HepG2 (cell line): ENCODE data around the gene TSSK2.

Source experiments
- MYC ChIP-seq: sonication (generic); formaldehyde crosslinking; IDR thresholded peaks from 2 replicates; pipeline ENCODE4 v1.9.0; 2021; ENCODE audit warnings: missing genetic modification reagents, borderline replicate concordance
- NFRKB ChIP-seq: fragments of 450-650 bp; IDR thresholded peaks from 2 replicates; pipeline ENCODE4 v1.6.1; 2017
- PAX8 ChIP-seq: sonication (generic); formaldehyde crosslinking; IDR thresholded peaks from 2 replicates; pipeline ENCODE4 v1.8.0; 2022; ENCODE audit warnings: mild to moderate bottlenecking, missing genetic modification reagents, borderline replicate concordance
- POLR2AphosphoS5 ChIP-seq: IDR thresholded peaks from 2 replicates; pipeline ENCODE4 v1.6.1; 2012; ENCODE audit warnings: low read depth, low read length
- TF ChIP-seq, protein P1 (sequence below): sonication (generic); formaldehyde crosslinking; IDR thresholded peaks from 2 replicates; pipeline ENCODE4 v1.5.0; 2020; ENCODE audit warnings: mild to moderate bottlenecking, missing genetic modification reagents, moderate library complexity

DNA sequence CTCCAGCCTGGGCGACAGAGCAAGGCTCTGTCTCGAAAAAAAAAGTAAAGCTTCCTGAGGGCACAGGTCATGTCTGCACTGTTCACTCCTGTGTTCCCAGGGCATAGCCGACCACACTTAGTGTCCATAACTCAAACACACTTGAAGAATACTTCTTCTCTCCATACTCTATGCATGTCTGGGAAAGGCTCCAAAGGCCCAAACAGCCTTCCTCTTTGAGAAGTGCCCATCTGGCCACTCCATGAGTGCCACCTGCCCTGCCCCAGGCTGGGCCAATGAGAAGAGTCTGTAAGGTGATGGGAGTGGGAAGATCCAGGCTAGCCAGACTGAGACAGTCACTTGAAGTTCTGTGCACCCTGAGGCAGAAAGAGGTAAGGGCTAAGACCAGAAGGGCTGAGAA, 33.6 kb upstream of the TSSK2 start:
- TF ChIP-seq PAX8 (CRISPR knock-in tag) (no peak), NFRKB (no peak), MYC (no peak), POLR2AphosphoS5 (no peak)
- TF ChIP-seq, protein P1, sequence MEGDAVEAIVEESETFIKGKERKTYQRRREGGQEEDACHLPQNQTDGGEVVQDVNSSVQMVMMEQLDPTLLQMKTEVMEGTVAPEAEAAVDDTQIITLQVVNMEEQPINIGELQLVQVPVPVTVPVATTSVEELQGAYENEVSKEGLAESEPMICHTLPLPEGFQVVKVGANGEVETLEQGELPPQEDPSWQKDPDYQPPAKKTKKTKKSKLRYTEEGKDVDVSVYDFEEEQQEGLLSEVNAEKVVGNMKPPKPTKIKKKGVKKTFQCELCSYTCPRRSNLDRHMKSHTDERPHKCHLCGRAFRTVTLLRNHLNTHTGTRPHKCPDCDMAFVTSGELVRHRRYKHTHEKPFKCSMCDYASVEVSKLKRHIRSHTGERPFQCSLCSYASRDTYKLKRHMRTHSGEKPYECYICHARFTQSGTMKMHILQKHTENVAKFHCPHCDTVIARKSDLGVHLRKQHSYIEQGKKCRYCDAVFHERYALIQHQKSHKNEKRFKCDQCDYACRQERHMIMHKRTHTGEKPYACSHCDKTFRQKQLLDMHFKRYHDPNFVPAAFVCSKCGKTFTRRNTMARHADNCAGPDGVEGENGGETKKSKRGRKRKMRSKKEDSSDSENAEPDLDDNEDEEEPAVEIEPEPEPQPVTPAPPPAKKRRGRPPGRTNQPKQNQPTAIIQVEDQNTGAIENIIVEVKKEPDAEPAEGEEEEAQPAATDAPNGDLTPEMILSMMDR: no peak
